ENCODE results near the gene C18orf63. TPM values are rescaled to one million over a fixed set of nuclear protein-coding genes. Genes with fewer than 3 reads are reported as not detected.

The C18orf63 gene
- polyA plus RNA-seq, 1 donor from 2014 or later, result not detected

GRCh38 chr18:74395006-74395405 is 79.4 kb downstream of the C18orf63 start:
- no peaks in the 10 kb centered on the region for H3K36me3 ChIP-seq (ENCODE audit: insufficient read depth, low read length)
- no peak overlapping the region for H3K9ac ChIP-seq (ENCODE audit: low read length)
- no peaks in the 10 kb centered on the region for H3K79me2 ChIP-seq (replicated peaks; ENCODE audit: insufficient read depth, low read length)
- no peaks in the 10 kb centered on the region for H3K9me3 ChIP-seq (ENCODE audit: low read length)
- no peaks in the 10 kb centered on the region for H4K20me1 ChIP-seq (ENCODE audit: insufficient read depth)
- H3K4me3 ChIP-seq (ENCODE audit: low read length), result no peak overlapping the region
- H3K27ac ChIP-seq (ENCODE audit: low read length), result no peak overlapping the region
- H3K27me3 ChIP-seq (ENCODE audit: insufficient read depth, low read depth, low read length), result no peaks in the 10 kb centered on the region
- H3K4me2 ChIP-seq (ENCODE audit: low read length), result no peak overlapping the region
- TF ChIP-seq EP300 (conservative IDR thresholded peaks at IDR 0.05; ENCODE audit: poor library complexity, severe bottlenecking), result no peak
- no peak for TF ChIP-seq MXI1 (conservative IDR thresholded peaks at IDR 0.05; ENCODE audit: poor library complexity, severe bottlenecking)
- TF ChIP-seq REST (IDR thresholded peaks at IDR 0.05; ENCODE audit: borderline replicate concordance), result no peak
- no peaks in the 10 kb centered on the region for H3K9me2 ChIP-seq (ENCODE audit: insufficient read depth, low read length)
- H3F3A ChIP-seq (ENCODE audit: insufficient read depth, low read length, poor library complexity, severe bottlenecking), result no peaks in the 10 kb centered on the region
- H2AFZ ChIP-seq (ENCODE audit: low read depth, low read length), result no peak overlapping the region

GRCh38 chr18:74395648-74396154 is 80.1 kb downstream of the C18orf63 start:
- Histone ChIP-seq H4K20me1 (ENCODE audit: insufficient read depth) (no peaks in the 10 kb centered on the region), H3K27ac (ENCODE audit: low read length) (no peak overlapping the region), H3K9ac (ENCODE audit: low read length) (no peak overlapping the region), H3K9me2 (ENCODE audit: insufficient read depth, low read length) (no peaks in the 10 kb centered on the region), H3F3A (ENCODE audit: insufficient read depth, low read length, poor library complexity, severe bottlenecking) (no peaks in the 10 kb centered on the region), H3K36me3 (ENCODE audit: insufficient read depth, low read length) (no peaks in the 10 kb centered on the region), H2AFZ (ENCODE audit: low read depth, low read length) (no peak overlapping the region), H3K4me2 (ENCODE audit: low read length) (no peak overlapping the region), H3K9me3 (ENCODE audit: low read length) (no peaks in the 10 kb centered on the region), H3K79me2 (replicated peaks; ENCODE audit: insufficient read depth, low read length) (no peaks in the 10 kb centered on the region), H3K4me3 (ENCODE audit: low read length) (no peak overlapping the region), H3K27me3 (ENCODE audit: insufficient read depth, low read depth, low read length) (no peaks in the 10 kb centered on the region)
- TF ChIP-seq RAD21 (conservative IDR thresholded peaks at IDR 0.05) (no peak), EZH2 (IDR thresholded peaks at IDR 0.05; ENCODE audit: borderline replicate concordance, insufficient read depth, low read length, poor library complexity, severe bottlenecking) (no peak), MXI1 (conservative IDR thresholded peaks at IDR 0.05; ENCODE audit: poor library complexity, severe bottlenecking) (no peak), EP300 (conservative IDR thresholded peaks at IDR 0.05; ENCODE audit: poor library complexity, severe bottlenecking) (no peak), SMC3 (conservative IDR thresholded peaks at IDR 0.05; ENCODE audit: poor library complexity) (no peak), REST (IDR thresholded peaks at IDR 0.05; ENCODE audit: borderline replicate concordance) (no peak), CTCF (IDR thresholded peaks at IDR 0.05; ENCODE audit: poor library complexity, severe bottlenecking) (no peak), TAF1 (IDR thresholded peaks at IDR 0.05; ENCODE audit: low read depth) (no peak), POLR2AphosphoS5 (IDR thresholded peaks at IDR 0.05) (no peak)

All from neural cell (in vitro differentiated cells).